Activated T-cell treated with anti-CD3 and anti-CD28 coated beads, Interleukin-2, amount 50 U/mL, for 1 hour (primary cell): ENCODE measurements around the gene HIVEP2.
A peak's percentile ranks its signal among the peaks of the same experiment; 100 is the strongest.
"Not testable (repeated sequence)": the region's sequence is repeated elsewhere in the genome, so short reads cannot be mapped to it uniquely, and the experiment has no call there.

Experiments used
- DNase-seq: peaks from one replicate; pipeline ENCODE4 v3.0.0-alpha.2; 2020

HIVEP2 gene

GRCh38 chr6:142945049-142945445, at the start of gene HIVEP2:
TSS of gene HIVEP2 (minus strand) at chr6:142945176. CDS start at chr6:142774738, 170,438 bp downstream.
- peak; percentile 89 for DNase-seq

- no peak for DNase-seq
Observed at GRCh38 chr6:142993977-142994376, 49.0 kb upstream of the HIVEP2 start.

GRCh38 chr6:142987490-142987889, 42.5 kb upstream of the HIVEP2 start:
- DNase-seq = no peak

DNA sequence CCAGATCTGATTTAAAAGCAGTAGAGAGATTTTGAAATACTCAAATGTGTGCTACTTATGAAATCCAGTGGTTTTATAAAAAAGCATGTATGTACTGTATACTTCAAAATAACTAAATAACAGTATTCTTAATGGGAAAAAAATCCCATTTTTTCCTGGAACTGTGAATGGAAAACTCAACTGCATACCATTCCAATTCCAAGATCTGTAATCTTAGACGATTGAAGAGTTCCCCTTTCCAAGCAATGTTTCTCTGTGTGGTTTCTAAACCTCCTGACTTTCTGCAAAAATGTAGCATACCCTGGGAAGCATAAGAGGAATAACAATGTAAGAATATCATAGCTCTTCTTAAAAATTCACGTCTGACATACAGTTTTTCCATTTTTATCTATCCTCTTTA, 40.3 kb upstream of the HIVEP2 start:
- no peak for DNase-seq

GRCh38 chr6:142984386-142984785, 39.4 kb upstream of the HIVEP2 start:
- no peak for DNase-seq

- DNase-seq = no peak
Observed at GRCh38 chr6:142975365-142975764, 30.4 kb upstream of the HIVEP2 start.

GRCh38 chr6:142970941-142971340, 26.0 kb upstream of the HIVEP2 start:
- DNase-seq = not testable (repeated sequence)

- no peak for DNase-seq
Observed at GRCh38 chr6:142968601-142969000, 23.6 kb upstream of the HIVEP2 start.

DNA sequence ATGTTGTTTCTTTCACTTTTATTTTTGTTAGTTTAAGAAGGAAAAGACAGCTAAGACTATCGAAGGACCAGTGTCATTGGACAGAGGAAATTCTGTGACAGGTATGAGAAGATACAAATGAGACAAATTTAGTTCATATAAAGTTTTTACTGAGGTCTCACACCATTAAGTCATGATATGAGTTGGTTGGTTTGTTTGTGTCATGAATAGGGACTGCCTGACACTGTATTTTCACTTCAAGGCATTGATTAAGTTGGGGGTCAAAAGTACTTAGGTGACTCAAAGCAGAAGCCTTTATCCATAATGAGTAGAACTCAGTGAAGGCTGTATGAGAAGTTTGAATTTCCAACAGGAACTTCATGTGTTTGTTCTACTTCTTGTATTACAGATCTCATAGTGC, 21.3 kb upstream of the HIVEP2 start:
- no peak for DNase-seq

- no peak for DNase-seq
Observed at GRCh38 chr6:142965164-142965563, 20.2 kb upstream of the HIVEP2 start.

GRCh38 chr6:142960098-142960497, 15.1 kb upstream of the HIVEP2 start:
- DNase-seq = no peak

DNA sequence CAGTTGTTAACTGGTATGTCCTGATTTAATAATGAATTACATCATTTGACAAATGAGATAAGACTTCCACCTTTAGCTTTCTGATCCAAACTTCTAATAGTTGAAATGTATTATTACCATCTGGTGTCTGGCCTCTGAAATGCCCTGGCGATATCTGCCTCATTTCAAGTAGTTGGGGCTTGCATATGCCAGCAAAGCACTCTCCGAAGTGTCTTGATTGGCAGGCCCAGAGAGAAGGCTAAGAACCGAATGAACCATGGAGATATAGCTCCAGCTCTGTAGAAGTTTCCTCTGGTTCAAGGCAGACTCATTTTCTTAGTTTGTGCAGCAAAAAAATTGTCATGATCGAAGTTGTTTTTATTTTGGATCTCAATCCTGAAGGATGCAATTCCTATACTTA, 13.4 kb upstream of the HIVEP2 start:
- no peak for DNase-seq

- no peak for DNase-seq
Observed at GRCh38 chr6:142956726-142957125, 11.8 kb upstream of the HIVEP2 start.

DNA sequence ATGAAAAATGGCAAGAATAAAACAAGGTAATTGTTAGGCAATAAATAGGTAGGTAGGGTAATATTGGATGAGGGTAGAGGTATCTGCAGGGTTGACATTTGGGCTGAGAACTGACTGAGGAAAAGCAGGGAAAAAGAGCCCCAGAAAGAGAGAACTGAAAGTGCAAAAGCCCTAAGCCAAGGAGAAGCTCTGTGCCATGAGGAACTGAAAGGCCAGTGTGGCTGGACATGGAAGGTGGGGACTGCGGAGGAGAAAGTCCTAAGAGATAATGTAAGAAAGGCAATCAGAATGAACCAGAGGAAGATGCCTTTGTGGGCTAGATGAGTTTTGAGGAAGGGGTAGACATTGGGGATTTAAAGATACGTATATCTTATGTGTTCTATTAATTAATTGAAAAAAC, 9.9 kb upstream of the HIVEP2 start:
- no peak for DNase-seq

DNA sequence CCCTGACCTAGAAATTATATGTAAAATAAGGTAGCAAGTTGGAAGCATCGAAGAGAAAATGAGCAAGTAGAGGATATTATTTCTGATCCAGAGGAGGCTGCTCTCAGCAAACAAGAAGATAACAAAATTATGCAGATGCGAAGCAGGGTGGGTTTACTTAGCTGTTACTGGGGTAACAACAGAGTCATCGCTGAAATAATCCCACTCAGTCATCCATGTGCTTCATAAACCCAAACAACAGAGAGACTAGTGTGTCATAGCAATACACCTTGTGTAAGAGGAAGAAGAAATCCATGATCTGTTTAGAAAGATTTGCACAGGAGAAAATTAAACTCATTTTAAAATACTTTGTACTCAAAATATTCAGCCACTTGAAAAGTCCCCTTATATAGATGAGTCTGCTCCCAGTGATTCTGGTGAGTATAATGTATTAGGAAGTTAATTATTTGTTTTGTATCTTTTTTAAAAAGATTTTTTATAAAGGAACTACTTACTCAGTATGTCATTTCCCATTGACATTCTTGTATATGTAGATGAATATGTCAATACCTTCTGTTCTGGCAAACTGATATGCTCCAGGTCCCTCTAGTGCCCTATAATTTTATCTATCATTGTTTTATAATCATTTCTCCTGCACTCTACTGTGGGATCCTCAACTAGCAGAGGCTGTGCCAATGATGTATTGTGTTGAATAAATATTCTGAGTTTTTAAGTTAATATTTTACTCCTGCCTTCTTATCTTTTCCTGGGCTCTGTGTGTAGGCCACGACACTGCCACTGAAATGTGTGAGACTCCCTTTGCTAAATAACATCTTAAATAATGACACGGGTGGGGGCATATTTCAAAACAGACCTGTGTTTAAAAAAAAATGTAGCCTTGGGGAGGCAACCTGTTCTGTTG, 8.6 kb upstream of the HIVEP2 start:
- no peak for DNase-seq

- DNase-seq = no peak
Observed at GRCh38 chr6:142952614-142953013, 7.6 kb upstream of the HIVEP2 start.

GRCh38 chr6:142950291-142950690, 5.3 kb upstream of the HIVEP2 start:
- DNase-seq = no peak

GRCh38 chr6:142947714-142948480, 2.9 kb upstream of the HIVEP2 start:
- no peak for DNase-seq

DNA sequence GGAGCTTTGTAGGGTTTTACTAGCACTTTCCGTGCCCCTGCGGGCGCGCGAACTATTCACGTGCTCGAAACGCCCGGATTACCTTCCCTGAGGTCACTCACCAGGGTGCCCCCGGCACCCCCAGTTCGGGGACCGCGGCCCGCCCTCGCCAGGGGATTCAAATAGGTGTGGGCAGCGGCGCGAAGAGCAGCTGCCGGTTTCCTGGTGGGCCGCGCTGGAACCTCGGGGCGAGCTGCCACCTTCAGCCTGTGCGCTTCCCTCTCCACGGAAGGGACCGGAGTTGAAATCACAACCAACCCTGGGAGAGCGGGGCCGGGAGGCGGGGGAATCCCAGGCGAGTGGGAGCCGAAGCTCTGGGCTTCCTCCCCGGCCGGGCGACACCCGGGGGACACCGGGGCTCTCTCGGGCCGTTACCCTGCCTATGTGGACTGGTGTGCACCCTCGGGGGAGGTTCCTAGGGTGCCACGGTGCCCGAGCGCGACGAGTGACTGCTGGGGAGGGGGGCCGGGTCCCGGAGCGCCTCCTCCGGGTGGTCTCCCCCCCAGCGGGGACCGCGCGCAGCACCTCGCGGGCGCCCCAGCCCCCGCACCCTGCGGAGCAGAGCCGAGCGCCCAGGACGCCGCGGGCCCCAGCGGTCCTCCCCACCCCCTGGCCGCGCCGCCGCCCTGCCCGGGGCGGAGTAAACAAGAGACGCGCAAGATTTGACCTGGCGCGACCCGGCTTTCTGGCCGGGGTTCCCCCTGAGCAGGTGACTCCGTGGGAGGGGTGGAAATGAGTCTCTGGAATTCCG, 2.1 kb upstream of the HIVEP2 start:
- DNase-seq = peak; percentile 86

- peak; percentile 93 for DNase-seq
Observed at GRCh38 chr6:142946181-142946923, 1.4 kb upstream of the HIVEP2 start.

DNA sequence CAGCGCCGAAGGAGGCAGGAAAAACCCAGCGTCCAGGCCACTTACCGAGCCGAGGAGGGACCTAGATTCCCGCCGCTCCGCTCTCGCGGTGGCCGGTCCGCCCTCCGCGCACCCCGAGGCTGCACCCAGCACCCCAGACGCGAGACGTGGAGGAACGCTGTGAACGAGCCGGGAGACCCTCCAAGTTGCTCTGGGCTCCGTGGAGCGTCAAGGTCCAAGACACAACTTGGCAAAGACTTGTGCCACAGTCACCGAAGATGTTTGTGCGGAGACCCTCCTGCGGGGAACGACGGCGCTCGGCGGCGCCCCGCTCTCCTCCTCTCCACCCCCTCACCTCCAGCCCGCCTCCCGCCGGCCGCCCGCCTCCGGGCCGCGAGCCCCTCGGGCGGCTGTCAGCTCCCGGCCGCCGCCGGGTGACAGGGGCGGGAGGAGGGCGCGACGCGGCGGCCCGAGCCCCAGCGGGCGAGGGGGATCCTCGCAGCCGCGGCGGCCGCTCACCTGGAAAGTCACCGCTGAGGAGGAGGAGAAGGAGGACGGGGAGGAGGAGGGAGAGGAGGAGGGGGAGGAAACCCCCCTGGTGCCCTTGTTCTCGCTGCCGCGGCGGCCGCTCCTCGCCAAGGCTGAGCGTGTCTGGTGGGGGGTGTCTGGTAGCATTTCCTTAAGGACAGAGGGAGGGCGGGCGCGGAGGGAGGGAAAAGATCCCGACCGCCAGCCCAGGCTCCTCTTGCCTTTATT, 637 bp upstream of the HIVEP2 start:
- DNase-seq = no peak
